Inflammatory macrophage (primary cell): ENCODE results near the gene PNLIPRP2.

Source experiments
- DNase-seq, 2 donors: peaks; one replicate each; pipeline ENCODE4 v3.0.0-alpha.2; 2020 to 2022
- total RNA-seq, 18 experiments: gene quantifications; one replicate each; lab custom pipeline; 2026; ENCODE audit warnings: mixed read lengths in 6 of 18, inconsistent platforms in 2 of 18; lab: John Stamatoyannopoulos, UW

PNLIPRP2 gene
- 0 to 0.07 (median 0) reads per million in 18 experiments for total RNA-seq

GRCh38 chr10:116620423-116621400 is at the start of gene PNLIPRP2:
PNLIPRP2 (plus strand) TSS chr10:116620953.
- DNase-seq: no peak

- DNase-seq: no peak
These were observed 46.0 kb upstream of the PNLIPRP2 start for GRCh38 chr10:116574797-116575196.

GRCh38 chr10:116587878-116588591 is 32.7 kb upstream of the PNLIPRP2 start:
- no peak for DNase-seq

- DNase-seq: no peak
These were observed 31.8 kb upstream of the PNLIPRP2 start for GRCh38 chr10:116588995-116589394.

- no peak for DNase-seq
These were observed 30.8 kb upstream of the PNLIPRP2 start for GRCh38 chr10:116589926-116590325.

DNA sequence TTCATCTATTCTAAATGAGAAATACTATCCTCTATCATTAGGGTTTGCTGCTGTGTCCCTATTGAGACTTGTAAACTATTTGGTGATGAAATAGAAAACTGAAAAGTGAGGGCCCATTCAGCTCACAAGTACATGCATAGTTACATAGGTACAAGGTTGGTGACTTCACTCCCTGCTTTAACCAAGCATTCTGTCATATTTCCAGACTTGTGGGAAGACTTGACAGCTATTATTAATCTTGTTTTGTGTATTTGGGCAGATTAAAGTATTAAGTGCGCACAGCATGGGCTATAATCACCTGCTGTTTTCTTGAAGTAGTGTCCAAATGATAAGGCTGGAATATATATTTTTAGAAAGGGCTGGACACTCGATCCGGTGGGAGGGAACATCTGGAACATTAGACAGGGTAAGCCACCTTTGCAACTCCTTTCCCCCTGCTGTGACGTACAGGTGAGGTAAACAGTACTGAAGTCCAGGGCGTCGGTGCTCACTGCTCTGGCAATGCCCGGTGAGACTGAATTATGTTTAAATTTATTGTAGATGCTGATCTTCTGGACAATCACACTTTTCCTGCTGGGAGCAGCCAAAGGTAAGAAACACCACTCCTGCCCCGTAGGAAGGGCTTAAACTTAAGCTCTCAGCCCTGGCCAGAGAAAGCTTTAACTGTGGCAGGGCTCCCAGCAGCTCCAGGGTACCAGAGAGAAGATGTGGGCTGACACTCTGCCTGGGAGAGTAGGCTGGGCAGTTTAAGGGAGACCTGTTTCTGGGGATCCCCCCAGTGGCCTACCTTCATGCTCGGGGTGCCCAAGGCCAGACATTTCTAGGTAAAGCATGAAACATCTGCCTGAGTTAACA is 29.9 kb upstream of the PNLIPRP2 start, which contains the start of gene PNLIPRP1:
TSS of gene PNLIPRP1 (plus strand) at position 370 of the 855 bp plus-strand sequence. CDS start at position 541, 171 bp downstream.
- DNase-seq: no peak

- DNase-seq: no peak
These were observed 27.5 kb upstream of the PNLIPRP2 start for GRCh38 chr10:116593139-116593740.

DNA sequence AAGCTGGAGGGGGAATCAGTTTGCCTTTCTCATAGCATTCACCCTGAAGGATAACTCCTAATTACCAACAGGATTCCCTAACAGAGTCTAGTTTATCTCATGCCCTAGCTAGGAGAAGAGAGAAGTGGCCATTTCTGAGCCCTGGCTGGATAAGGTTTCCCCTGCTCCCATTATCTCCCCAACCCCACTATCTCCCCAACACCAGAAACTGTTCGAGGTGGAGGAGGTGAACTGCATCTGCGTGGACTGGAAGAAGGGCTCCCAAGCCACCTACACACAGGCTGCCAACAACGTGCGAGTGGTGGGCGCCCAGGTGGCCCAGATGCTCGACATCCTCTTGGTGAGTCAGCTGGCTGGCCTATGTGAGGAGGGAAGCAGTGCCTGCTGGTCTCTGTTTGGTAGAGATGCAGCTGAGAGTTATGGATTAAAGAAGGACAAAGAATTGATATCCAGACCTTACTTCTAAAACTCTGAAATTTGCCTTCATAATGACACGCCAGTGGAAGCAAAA is 26.2 kb upstream of the PNLIPRP2 start:
- no peak for DNase-seq

DNA sequence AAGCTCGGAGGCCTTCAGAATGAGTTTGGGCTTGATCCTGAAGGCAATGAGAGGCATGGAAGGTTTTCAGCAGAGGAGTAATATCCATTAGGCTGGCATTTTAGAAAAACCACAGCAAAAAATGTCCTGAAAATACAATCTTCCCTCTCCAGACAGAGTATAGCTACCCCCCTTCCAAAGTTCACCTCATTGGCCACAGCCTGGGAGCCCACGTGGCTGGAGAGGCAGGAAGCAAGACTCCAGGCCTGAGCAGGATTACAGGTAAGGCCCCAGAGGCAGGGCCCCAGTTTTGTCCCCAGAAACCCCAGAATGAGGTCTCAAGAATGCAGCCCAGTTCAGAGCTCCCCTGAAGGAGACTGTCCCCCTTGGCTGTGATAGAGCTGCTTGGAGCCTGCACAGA is 24.7 kb upstream of the PNLIPRP2 start:
- DNase-seq: no peak

DNA sequence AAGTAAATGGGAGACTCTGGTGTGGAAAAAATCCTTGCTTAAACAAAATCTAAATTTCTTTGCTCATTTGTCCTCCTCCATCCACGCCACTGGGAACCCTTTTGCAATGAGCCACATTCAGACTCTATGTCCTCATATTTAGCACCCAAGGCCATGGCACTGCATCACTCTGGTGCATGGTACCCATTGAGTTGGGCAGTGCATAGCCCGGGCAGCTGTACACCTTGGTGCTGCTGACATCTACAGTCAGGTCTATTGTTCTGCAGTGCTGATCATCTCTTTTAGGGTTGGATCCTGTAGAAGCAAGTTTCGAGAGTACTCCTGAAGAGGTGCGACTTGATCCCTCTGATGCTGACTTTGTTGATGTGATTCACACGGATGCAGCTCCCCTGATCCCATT is 23.2 kb upstream of the PNLIPRP2 start:
- no peak for DNase-seq

GRCh38 chr10:116598329-116598728 is 22.4 kb upstream of the PNLIPRP2 start:
- no peak for DNase-seq

DNA sequence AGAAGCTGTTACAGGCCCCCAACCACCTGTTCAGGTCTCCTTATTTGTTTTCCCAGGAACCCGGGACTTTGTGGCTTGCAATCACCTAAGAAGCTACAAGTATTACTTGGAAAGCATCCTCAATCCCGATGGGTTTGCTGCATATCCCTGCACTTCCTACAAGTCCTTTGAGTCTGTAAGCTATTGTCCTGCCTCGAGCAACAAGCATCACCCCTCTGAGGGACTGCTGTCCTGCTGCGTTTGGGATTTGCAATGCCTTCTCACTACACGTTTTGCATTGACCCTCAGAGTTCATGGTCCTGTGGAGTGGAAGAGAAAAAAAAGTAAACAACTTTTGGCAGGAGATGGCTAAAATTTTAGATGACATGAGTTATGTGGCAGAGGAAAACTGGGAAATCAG is 20.8 kb upstream of the PNLIPRP2 start:
- no peak for DNase-seq

DNA sequence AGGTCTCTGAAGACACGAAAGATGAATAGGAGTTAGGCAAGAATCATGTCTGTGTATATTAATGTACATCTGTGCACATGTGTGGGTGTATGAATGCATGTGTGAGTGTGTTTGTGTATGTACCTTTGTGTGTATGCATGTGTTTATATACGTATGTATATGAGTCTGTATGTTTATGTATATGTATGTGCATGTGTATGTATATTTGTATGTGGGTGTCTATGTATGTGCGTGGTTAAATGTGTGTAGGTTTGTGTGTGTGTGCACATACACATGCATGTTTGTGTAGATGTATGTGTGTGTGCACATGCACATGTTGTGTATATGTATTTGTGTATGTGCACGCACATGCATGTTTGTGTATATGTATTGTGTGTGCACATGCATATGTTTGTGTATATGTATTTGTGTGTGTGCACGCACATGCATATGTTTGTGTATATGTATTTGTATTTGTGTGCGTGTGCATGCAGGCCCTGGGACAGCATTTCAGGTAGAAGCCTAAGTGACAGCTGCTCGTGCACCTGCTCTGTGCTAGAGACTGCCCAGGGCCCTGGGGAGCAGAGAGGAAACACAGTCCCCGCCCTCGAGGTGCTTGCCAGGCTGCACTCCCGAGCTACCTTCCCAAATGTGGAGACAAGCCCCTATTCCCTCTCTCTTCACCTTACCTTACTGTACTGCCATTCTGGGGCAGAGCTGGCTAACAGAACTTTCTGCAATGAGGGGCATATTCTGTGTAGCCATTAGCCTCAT is 17.9 kb upstream of the PNLIPRP2 start:
- no peak for DNase-seq

GRCh38 chr10:116606061-116606483 is 14.7 kb upstream of the PNLIPRP2 start:
- DNase-seq: no peak

DNA sequence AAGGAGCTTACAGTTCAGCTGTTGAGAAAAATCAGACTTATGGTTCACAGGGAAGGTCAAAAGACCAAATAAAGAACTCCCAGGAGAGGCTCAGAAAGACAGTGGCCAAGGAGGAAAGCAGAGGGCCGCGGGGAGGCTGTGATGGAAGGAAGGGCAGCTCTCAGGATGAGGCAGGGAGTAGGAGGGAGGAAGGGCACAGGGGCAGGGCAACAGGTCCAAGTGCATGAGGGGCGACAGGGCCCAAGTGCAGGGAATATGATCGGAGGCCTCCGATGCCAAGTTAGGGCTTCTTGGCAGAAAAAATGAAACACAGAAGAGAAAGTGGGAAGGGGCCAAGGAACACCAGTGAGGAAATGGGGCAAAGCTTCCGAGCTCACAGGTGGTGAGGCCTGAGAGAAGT is 13.4 kb upstream of the PNLIPRP2 start:
- DNase-seq: no peak

- no peak for DNase-seq
These were observed 11.8 kb upstream of the PNLIPRP2 start for GRCh38 chr10:116608686-116609594.

GRCh38 chr10:116610443-116611152 is 10.2 kb upstream of the PNLIPRP2 start:
- DNase-seq: no peak

DNA sequence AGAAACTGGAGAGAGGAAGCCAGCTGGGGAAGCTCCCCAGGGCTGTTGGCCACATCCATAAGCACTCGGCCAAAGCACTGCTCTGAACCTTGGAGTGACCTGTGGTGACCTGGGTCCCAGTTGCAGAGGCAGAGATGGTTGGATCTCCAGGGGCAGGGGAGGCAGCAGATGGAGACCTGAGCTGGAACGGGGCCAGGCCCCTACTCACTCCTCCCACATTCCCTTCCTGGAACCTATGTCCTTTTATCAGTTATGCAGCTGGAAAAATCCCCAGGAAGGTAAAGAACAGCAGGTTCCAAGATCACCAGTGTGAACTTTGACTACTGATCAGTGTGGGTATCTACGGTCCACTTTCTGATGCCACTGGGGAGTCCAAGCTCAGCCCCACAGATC is 9.6 kb upstream of the PNLIPRP2 start:
- no peak for DNase-seq

DNA sequence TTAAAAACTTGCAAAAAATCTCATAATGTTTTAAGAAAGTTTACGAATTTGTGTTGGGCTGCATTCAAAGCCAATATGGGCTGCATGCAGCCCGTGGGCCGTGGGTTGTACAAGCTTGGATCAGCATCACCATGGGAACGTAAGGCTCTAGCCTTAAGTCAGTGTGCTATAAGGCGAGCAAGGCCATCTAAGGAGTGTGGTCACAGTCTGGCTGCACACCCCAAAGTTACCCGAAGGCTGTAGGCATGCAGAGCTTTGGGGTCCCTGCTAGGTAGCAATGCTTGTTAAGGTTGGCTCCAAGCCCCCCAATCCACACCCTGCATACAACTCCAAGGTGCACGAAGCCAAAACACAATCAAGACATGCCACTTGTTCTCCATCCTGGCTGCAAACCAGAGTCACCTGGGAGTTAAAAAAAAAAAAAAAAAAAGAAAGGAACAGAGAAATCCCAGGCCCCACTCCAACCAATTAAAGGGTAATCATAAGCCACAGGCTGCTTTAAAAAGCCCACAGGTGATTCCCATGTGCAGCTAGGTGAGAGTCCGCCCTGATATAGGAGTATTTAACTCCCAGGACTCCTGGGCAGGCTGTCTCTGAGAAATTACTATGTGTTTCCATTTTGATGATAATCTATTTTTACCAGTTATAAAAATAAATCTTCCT is 8.5 kb upstream of the PNLIPRP2 start:
- no peak for DNase-seq
